OCI-M2 (cell line): ENCODE measurements around the gene COMT.

Experiments
- DNase-seq: peaks from one replicate; lab custom pipeline; 2025; ENCODE audit not compliant: unreplicated experiment; lab: John Stamatoyannopoulos, UW

COMT gene

GRCh38 chr22:19968450-19968891, 26.9 kb downstream of the COMT start:
- DNase-seq, result no peak

DNA sequence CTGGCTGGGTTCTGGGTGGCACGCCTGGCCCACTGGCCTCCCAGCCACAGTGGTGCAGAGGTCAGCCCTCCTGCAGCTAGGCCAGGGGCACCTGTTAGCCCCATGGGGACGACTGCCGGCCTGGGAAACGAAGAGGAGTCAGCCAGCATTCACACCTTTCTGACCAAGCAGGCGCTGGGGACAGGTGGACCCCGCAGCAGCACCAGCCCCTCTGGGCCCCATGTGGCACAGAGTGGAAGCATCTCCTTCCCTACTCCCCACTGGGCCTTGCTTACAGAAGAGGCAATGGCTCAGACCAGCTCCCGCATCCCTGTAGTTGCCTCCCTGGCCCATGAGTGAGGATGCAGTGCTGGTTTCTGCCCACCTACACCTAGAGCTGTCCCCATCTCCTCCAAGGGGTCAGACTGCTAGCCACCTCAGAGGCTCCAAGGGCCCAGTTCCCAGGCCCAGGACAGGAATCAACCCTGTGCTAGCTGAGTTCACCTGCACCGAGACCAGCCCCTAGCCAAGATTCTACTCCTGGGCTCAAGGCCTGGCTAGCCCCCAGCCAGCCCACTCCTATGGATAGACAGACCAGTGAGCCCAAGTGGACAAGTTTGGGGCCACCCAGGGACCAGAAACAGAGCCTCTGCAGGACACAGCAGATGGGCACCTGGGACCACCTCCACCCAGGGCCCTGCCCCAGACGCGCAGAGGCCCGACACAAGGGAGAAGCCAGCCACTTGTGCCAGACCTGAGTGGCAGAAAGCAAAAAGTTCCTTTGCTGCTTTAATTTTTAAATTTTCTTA, 27.8 kb downstream of the COMT start:
- DNase-seq, result no peak

DNA sequence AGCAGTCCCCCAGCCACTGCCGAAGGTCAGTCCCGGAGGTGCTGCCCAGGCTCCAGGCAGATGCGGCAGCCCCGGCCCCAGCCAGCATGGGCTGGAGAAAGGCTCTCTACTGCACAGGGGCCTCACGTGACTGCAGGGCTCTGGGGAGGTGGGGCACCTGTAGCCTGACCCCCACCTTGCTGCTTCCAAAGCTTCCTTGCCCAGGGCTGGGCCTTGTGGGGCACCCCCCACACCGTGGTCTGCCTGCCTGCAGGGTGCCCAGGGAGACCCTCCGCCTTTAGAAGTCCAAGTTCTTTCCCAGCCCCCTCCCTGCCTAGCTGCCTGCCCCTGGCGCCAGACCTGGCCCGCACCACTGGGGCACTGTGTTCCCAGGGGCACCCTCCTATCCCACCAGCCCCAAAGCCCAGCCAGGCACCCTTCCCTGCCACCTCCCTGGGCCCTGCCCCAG, 28.5 kb downstream of the COMT start:
- no peak for DNase-seq

DNA sequence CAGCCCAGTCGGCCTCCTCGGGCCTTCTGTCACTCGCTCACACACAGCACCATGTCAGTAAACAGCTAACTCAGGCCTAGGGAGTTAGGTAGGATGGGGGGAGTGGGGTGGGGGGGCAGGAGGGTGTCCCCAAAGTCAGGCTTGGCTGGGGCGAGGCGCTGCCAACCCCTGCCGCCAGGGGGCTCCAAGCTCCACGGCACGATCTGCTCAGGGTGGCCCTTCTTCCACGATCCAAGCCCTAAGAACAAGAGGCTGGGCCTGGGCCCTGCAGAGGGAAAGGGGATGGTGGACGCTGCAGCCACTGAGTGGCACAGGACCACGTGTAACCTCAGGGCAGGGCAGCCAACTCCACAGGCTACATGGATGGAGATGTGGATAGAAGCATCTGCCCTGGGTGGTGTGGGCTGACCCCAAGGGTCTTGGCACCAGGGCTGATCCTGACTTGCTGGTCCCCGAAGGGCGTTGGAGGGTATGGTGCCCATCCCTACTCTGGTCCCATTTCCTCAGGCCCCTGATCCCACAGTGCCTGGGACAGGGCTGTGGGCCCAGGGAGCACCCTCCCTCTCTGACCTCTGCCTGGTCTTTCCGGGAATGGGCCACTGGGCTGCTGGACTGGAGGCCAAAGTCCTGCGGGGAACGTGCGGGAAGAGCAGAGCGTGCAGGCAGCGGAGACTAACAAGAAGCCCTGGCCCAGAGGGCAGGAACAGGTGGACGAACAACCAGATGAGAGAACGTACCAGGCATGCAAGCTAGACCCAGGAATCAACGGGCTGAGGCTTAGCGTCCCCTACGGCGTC, 29.1 kb downstream of the COMT start:
- DNase-seq, result no peak

- DNase-seq, result no peak
These were observed 29.9 kb downstream of the COMT start for GRCh38 chr22:19971276-19972124.

- no peak for DNase-seq
These were observed 30.7 kb downstream of the COMT start for GRCh38 chr22:19972251-19972650.

GRCh38 chr22:19972652-19973550, 31.3 kb downstream of the COMT start:
- DNase-seq, result no peak

GRCh38 chr22:19973551-19974267, 32.1 kb downstream of the COMT start:
- no peak for DNase-seq

GRCh38 chr22:19974268-19974861, 32.8 kb downstream of the COMT start:
- DNase-seq, result no peak

DNA sequence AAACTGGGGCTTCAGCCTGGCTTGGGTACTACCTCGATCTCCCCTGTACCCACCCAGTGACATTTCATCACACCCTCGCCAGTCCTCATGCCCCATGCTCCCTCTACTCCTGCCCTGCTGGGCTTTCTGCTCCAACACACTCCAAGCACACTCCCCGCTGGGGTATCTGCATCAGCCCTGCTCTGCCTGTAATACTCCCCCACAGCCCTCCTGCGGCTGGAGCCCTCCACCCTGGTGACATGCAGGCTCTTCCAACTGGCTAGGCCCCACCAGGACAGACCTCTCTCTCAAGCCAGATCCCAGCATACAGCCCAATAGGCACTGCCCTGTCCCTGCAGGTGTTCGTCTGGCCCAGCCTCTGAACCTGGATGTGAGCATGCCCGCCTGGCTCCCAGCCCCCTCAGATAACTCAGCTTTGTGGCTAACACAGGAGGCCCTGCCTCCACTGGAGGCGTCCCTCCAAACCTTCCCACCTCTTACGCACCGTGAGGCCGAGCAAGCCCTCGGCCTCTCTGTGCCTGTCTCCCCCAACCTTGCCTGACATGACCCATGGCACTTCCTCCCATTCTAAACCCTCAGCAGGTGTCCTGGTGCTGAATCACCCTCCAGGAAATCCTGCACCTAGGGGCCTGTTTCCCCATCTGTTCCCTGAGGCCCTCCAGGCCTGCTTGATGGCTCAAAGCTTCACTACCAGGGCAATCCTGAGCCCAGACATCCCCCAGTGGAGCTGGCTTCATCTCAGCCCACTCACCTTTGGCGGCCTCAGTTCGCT, 33.5 kb downstream of the COMT start:
- DNase-seq, result no peak

GRCh38 chr22:19975707-19976035, 34.1 kb downstream of the COMT start:
- DNase-seq, result no peak

GRCh38 chr22:19976671-19977070, 35.1 kb downstream of the COMT start:
- no peak for DNase-seq

- no peak for DNase-seq
These were observed 36.0 kb downstream of the COMT start for GRCh38 chr22:19977296-19978243.

GRCh38 chr22:19978748-19979147, 37.2 kb downstream of the COMT start:
- no peak for DNase-seq

GRCh38 chr22:19979712-19980493, 38.3 kb downstream of the COMT start:
- no peak for DNase-seq

DNA sequence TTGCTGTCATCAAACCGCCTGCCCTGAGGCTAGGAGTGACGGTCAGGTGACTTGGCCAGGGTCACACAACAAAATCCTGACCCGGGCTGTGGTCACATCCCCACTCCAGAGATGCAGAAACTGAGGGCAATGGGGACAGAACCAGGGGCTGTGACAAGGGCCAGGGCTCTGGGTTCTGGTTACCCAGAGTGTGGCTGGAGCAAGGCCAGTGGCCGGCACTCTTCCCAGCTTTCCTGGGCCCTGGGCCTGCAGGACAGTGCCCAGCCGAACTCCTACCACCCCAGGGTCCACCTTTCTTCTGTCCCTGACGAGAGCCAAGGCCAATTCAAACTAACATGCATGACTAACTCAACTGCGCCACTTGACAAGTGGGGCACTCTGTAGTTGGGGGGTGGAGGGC, 39.2 kb downstream of the COMT start:
- no peak for DNase-seq
